HepG2 (cell line): ENCODE results near the gene TCEANC2. TPM values are rescaled to one million over a fixed set of nuclear protein-coding genes. Genes with fewer than 3 reads are reported as not detected.
A peak's percentile ranks its signal among the peaks of the same experiment; 100 is the strongest.

Experiments
- ATAC-seq: fragments of 200-7000 bp; cut with Tn5 transposase; 3 replicates; pipeline ENCODE4 v1.9.1; 2020; ENCODE audit warnings: mild to moderate bottlenecking, moderate library complexity
- BruUV-seq: library from RNA; stranded (reverse); fragments of 400-500 nt; replicated peaks from 2 replicates; lab custom pipeline; 2021; lab: Mats Ljungman, UMichigan
- CTCF ChIA-PET: fragments of 300-600 bp; formaldehyde crosslinking; extraction: SDS; loops from one replicate; lab custom pipeline; 2021; ENCODE audit warnings: low total read pairs, inconsistent platforms, low intra/inter-chr PET ratio; lab: Yijun Ruan, JAX
- POLR2A ChIA-PET: fragments of 350-600 bp; sonication (Branson Sonifier 250); formaldehyde crosslinking; loops from one replicate; lab custom pipeline; 2020; ENCODE audit warnings: antibody characterized with exemption, inconsistent platforms; lab: Yijun Ruan, JAX
- DNase-seq: peaks from one replicate; pipeline ENCODE4 v3.0.0-alpha.2; 2015; ENCODE audit warnings: low spot score
- FAIRE-seq: peaks from 3 replicates; lab custom pipeline; 2011; peaks lifted over from hg19 to GRCh38; lab: Jason Lieb, UNC
- H2AFZ ChIP-seq: one replicate; pipeline ENCODE4 v1.6.1; 2011; ENCODE audit warnings: low read length, inconsistent platforms
- H3K27ac ChIP-seq: fragments of 300-600 bp; 3 replicates; pipeline ENCODE4 v1.8.0; 2011; ENCODE audit warnings: mixed run types, mild to moderate bottlenecking, mixed read lengths, low read length, inconsistent platforms; ENCODE audit not compliant: insufficient read depth; ENCODE audit errors: extremely low read length
- H3K27me3 ChIP-seq, 2 experiments: fragments of 200-600 bp in 1 of 2; 2 replicates in 1 of 2; 3 replicates in 1 of 2; pipeline versions ENCODE4 v1.6.0 to v1.8.0; 2011; ENCODE audit warnings: low read length in 2 of 2, mild to moderate bottlenecking in 2 of 2, moderate library complexity in 2 of 2, inconsistent platforms in 1 of 2; ENCODE audit not compliant: insufficient read depth in 2 of 2, control insufficient read depth in 1 of 2
- H3K36me3 ChIP-seq, 2 experiments: fragments of 200-600 bp in 1 of 2; replicated peaks in 1 of 2; 2 replicates in 1 of 2; 3 replicates in 1 of 2; pipeline versions ENCODE4 v1.5.1 to v1.8.0; 2011; ENCODE audit warnings: low read length in 2 of 2, inconsistent platforms in 1 of 2; ENCODE audit not compliant: insufficient read depth in 2 of 2, control insufficient read depth in 1 of 2
- H3K4me1 ChIP-seq: 2 replicates; pipeline ENCODE4 v1.5.1; 2012; ENCODE audit warnings: low read length, inconsistent platforms; ENCODE audit not compliant: insufficient read depth
- H3K4me2 ChIP-seq: 2 replicates; pipeline ENCODE4 v1.6.0; 2011; ENCODE audit warnings: low read depth, low read length, inconsistent platforms
- H3K4me3 ChIP-seq, 3 experiments: fragments of 200-600 bp in 1 of 3; sonication (generic), shearing (Covaris generic) in 1 of 3; replicated peaks in 1 of 3; 2 replicates each; pipeline ENCODE4 v1.5.1; 2011 to 2016; ENCODE audit warnings: low read length in 3 of 3, inconsistent platforms in 2 of 3, low read depth in 2 of 3, mild to moderate bottlenecking in 2 of 3, control low read depth in 1 of 3, mixed read lengths in 1 of 3; ENCODE audit not compliant: insufficient read depth in 1 of 3
- H3K79me2 ChIP-seq: one replicate; pipeline ENCODE4 v1.6.1; 2011; ENCODE audit warnings: low read length, inconsistent platforms; ENCODE audit not compliant: insufficient read depth
- H3K9ac ChIP-seq: 2 replicates; pipeline ENCODE4 v1.6.0; 2011; ENCODE audit warnings: mild to moderate bottlenecking, low read depth, low read length, inconsistent platforms; ENCODE audit not compliant: insufficient read depth
- H3K9me3 ChIP-seq: 2 replicates; pipeline ENCODE4 v1.5.1; 2012; ENCODE audit warnings: mild to moderate bottlenecking, low read length
- H4K20me1 ChIP-seq: 2 replicates; pipeline ENCODE4 v1.6.0; 2011; ENCODE audit warnings: inconsistent platforms, mild to moderate bottlenecking, low read length, moderate library complexity; ENCODE audit not compliant: insufficient read depth
- BRD4 ChIP-seq: sonication (generic); formaldehyde crosslinking; IDR thresholded peaks from 2 replicates; pipeline ENCODE4 v1.4.0; 2020; ENCODE audit warnings: missing genetic modification reagents
- ERF ChIP-seq: IDR thresholded peaks from 2 replicates; pipeline ENCODE4 v1.6.1; 2018; ENCODE audit warnings: missing biosample characterization, missing genetic modification reagents
- FOSL1 ChIP-seq: sonication (generic); formaldehyde crosslinking; IDR thresholded peaks from 2 replicates; pipeline ENCODE4 v1.9.0; 2021; ENCODE audit warnings: missing genetic modification reagents, borderline replicate concordance
- MAFK ChIP-seq, 2 experiments: IDR thresholded peaks in 1 of 2; conservative IDR thresholded peaks in 1 of 2; 2 replicates each; pipeline ENCODE4 v1.6.1; 2011; ENCODE audit warnings: improper control_type of control experiment in 2 of 2, low read length in 2 of 2
- MIER3 ChIP-seq: IDR thresholded peaks from 2 replicates; pipeline ENCODE4 v1.6.1; 2016; ENCODE audit warnings: missing compliant biosample characterization, borderline replicate concordance
- MYC ChIP-seq: sonication (generic); formaldehyde crosslinking; IDR thresholded peaks from 2 replicates; pipeline ENCODE4 v1.9.0; 2021; ENCODE audit warnings: missing genetic modification reagents, borderline replicate concordance
- NFE2L2 ChIP-seq: fragments of 150-350 bp; IDR thresholded peaks from 2 replicates; pipeline ENCODE4 v1.6.1; 2014; ENCODE audit warnings: low read length
- NFRKB ChIP-seq: fragments of 450-650 bp; IDR thresholded peaks from 2 replicates; pipeline ENCODE4 v1.6.1; 2017
- ONECUT2 ChIP-seq: sonication (generic); formaldehyde crosslinking; IDR thresholded peaks from 2 replicates; pipeline ENCODE4 v1.4.0; 2020; ENCODE audit warnings: missing genetic modification reagents
- RBM22 ChIP-seq: fragments of 200-400 bp; formaldehyde crosslinking; optimal IDR thresholded peaks from 2 replicates; pipeline ENCODE3; 2017; ENCODE audit warnings: mild to moderate bottlenecking, low read length, moderate library complexity
- STAT5B ChIP-seq: sonication (generic); formaldehyde crosslinking; IDR thresholded peaks from 2 replicates; pipeline ENCODE4 v1.4.0; 2020; ENCODE audit warnings: missing genetic modification reagents
- TCF7 ChIP-seq: sonication (generic); IDR thresholded peaks from 2 replicates; pipeline ENCODE4 v1.6.1; 2016; ENCODE audit warnings: antibody characterized with exemption, low read depth
- TRIM24 ChIP-seq: sonication (generic); formaldehyde crosslinking; IDR thresholded peaks from 2 replicates; pipeline ENCODE4 v1.8.0; 2022; ENCODE audit warnings: mild to moderate bottlenecking, missing genetic modification reagents
- ZMYM3 ChIP-seq: sonication (generic); formaldehyde crosslinking; IDR thresholded peaks from 2 replicates; pipeline ENCODE4 v1.5.1; 2020; ENCODE audit warnings: mild to moderate bottlenecking, missing genetic modification reagents
- ZNF614 ChIP-seq: IDR thresholded peaks from 2 replicates; pipeline ENCODE4 v1.6.1; 2018; ENCODE audit warnings: missing biosample characterization, missing genetic modification reagents, inconsistent platforms, borderline replicate concordance
- ZNF629 ChIP-seq: sonication (generic); formaldehyde crosslinking; conservative IDR thresholded peaks from 2 replicates; pipeline ENCODE4 v1.5.0; 2020; ENCODE audit warnings: missing genetic modification reagents
- ZNF772 ChIP-seq: sonication (generic); formaldehyde crosslinking; IDR thresholded peaks from 2 replicates; pipeline ENCODE4 v1.5.0; 2020; ENCODE audit warnings: mild to moderate bottlenecking, missing genetic modification reagents
- ZSCAN31 ChIP-seq: sonication (generic); formaldehyde crosslinking; IDR thresholded peaks from 2 replicates; pipeline ENCODE4 v1.5.0; 2020; ENCODE audit warnings: low read depth, mild to moderate bottlenecking, missing genetic modification reagents
- WGBS: methylation state at CpG from one replicate; pipeline ENCODE4 v1.1.6; 2017; ENCODE audit warnings: low lambda C conversion rate; 5-methylcytosine and 5-hydroxymethylcytosine counted together
- in situ Hi-C: cut with HindIII; loops from 2 replicates; pipeline ENCODE4 v1.10.0; 2017; ENCODE audit warnings: low pct_unique_long_range_greater_than_20kb; ENCODE audit not compliant: extremely low pct_ligation_motif_present
- intact Hi-C: fragments of 100-400 bp; cut with micrococcal nuclease; formaldehyde crosslinking; loops from one replicate; pipeline ENCODE4 v1.10.0; 2022; ENCODE audit not compliant: unreplicated experiment
- polyA plus RNA-seq, 8 experiments: library from polyadenylated mRNA; depleted of rRNA in 3 of 8; stranded (reverse) in 7 of 8; unstranded in 1 of 8; fragments of >200 nt; fragmentation: Illumina TruSeq in 4 of 8; extraction: Trizol in 4 of 8; gene quantifications; 2 replicates each; pipeline versions ENCODE4 v1.2.1 to v1.2.3, GENCODE V29; 2011 to 2016; ENCODE audit warnings: low read depth in 4 of 8, missing spikeins in 1 of 8, mixed read lengths in 1 of 8; ENCODE audit not compliant: insufficient read depth in 1 of 8
- total RNA-seq, 5 experiments: library from RNA; depleted of rRNA; stranded (reverse); fragments of >200 nt; fragmentation: Illumina TruSeq; extraction: Trizol; gene quantifications; 2 replicates each; pipeline ENCODE4 v1.2.3, GENCODE V29; 2016; ENCODE audit warnings: low read depth in 1 of 5
- TF ChIP-seq, protein P1 (sequence below): sonication (generic); formaldehyde crosslinking; IDR thresholded peaks from 2 replicates; pipeline ENCODE4 v1.5.0; 2020; ENCODE audit warnings: missing genetic modification reagents
- TF ChIP-seq, protein P2 (sequence below): sonication (generic); formaldehyde crosslinking; IDR thresholded peaks from 2 replicates; pipeline ENCODE4 v1.4.0; 2020; ENCODE audit warnings: mild to moderate bottlenecking, missing genetic modification reagents

TCEANC2 gene
- total and polyA plus RNA-seq, 2 of the 13 experiments (the other 11 are each of a cell fraction or from before 2014, with no cell fraction given), result 3.8 to 5.0 TPM

DNA sequence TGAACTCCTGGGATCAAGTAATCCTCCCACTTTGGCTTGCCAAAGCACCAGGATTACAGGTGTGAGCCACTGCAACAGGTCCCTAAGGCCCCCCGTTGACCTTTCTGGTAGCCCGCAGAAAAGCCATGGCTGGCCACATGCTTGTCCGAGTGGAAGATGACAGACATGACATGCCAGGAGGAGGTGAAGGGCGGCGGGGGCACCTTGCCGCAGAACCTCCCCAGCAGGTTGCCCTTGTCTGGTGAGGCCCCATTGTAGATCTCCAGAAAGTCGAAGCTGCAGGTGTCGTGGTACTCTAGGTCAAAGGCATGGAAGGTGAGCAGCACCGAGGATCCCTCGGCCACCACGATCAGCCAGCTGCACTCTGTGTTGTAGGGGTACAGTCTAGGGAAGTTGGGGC is 91.0 kb downstream of the TCEANC2 start:
- WGBS, result 63% methylated on average over 3 of the region's 11 CpGs
- FAIRE-seq, result no peak
- BruUV-seq, result no TSS peak

DNA sequence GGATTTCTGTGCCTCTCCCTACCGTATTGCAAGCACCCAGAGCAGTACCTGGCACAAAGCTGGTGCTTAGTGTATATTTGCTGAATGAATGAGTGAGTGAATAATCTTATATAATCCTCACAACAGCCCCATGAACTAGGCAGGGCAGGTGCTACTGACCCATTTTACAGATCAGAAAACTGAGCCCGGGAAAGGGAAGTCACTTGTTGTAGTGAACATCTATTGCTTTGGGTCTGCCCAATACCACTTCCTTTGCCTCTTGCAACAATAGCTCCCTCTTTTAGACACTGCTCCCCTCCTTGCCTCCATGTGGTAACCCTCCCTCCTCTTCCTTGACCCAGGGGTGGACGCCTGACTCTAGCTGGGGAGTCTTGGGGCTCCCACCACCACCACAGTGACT is 96.3 kb downstream of the TCEANC2 start:
- DNase-seq, result no peak
- in situ Hi-C loops (no loop called here), intact Hi-C loops (no loop called here)
- H3K27me3 ChIP-seq, result peaks cover 0 to 1% of the 10 kb centered on the region in 2 experiments; a peak in 1 of 5 replicates
- H4K20me1 ChIP-seq, result no peaks in the 10 kb centered on the region
- H2AFZ ChIP-seq, result no peak overlapping the region
- 65% methylated on average over 3 of the region's 3 CpGs for WGBS
- CTCF ChIA-PET, result no interaction called here
- BruUV-seq, result no TSS peak
- no peak overlapping the region for H3K27ac ChIP-seq
- no peaks in the 10 kb centered on the region for H3K79me2 ChIP-seq
- H3K4me2 ChIP-seq, result no peak overlapping the region
- no peak for FAIRE-seq
- H3K36me3 ChIP-seq, result no peaks in the 10 kb centered on the region
- POLR2A ChIA-PET, result no interaction called here
- no peak for ATAC-seq
- H3K9me3 ChIP-seq, result no peaks in the 10 kb centered on the region
- H3K9ac ChIP-seq, result no peak overlapping the region
- peaks cover 11% of the 10 kb centered on the region for H3K4me1 ChIP-seq
- H3K4me3 ChIP-seq, result no peak overlapping the region
- TF ChIP-seq TRIM24 (CRISPR knock-in tag) (no peak), MYC (no peak), ZSCAN31 (CRISPR knock-in tag) (no peak), STAT5B (CRISPR knock-in tag) (no peak), NFE2L2 (no peak), ZNF629 (CRISPR knock-in tag) (peak; percentile 82), ZMYM3 (0 out of 2 replicates have a peak, but pooled peaks have one; percentile 31), ERF (CRISPR knock-in tag) (no peak), FOSL1 (no peak), NFRKB (no peak), BRD4 (CRISPR knock-in tag) (no peak)
- TF ChIP-seq, protein P1, sequence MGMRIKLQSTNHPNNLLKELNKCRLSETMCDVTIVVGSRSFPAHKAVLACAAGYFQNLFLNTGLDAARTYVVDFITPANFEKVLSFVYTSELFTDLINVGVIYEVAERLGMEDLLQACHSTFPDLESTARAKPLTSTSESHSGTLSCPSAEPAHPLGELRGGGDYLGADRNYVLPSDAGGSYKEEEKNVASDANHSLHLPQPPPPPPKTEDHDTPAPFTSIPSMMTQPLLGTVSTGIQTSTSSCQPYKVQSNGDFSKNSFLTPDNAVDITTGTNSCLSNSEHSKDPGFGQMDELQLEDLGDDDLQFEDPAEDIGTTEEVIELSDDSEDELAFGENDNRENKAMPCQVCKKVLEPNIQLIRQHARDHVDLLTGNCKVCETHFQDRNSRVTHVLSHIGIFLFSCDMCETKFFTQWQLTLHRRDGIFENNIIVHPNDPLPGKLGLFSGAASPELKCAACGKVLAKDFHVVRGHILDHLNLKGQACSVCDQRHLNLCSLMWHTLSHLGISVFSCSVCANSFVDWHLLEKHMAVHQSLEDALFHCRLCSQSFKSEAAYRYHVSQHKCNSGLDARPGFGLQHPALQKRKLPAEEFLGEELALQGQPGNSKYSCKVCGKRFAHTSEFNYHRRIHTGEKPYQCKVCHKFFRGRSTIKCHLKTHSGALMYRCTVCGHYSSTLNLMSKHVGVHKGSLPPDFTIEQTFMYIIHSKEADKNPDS (CRISPR knock-in tag), result no peak

More for the DNA sequence above, 91.0 kb downstream of the TCEANC2 start:
- intact Hi-C loops (no loop called here), in situ Hi-C loops (no loop called here)
- Histone ChIP-seq H3K27ac (no peak overlapping the region), H3K36me3 (no peaks in the 10 kb centered on the region), H3K4me2 (no peak overlapping the region), H3K9ac (no peak overlapping the region), H3K79me2 (no peaks in the 10 kb centered on the region), H4K20me1 (no peaks in the 10 kb centered on the region), H3K4me1 (no peaks in the 10 kb centered on the region), H3K27me3 (peaks cover 0 to 15% of the 10 kb centered on the region in 2 experiments; a peak in 1 of 5 replicates), H2AFZ (no peak overlapping the region), H3K4me3 (no peak overlapping the region), H3K9me3 (no peaks in the 10 kb centered on the region)
- CTCF ChIA-PET, result no interaction called here
- POLR2A ChIA-PET, result no interaction called here
- ATAC-seq (no peak), DNase-seq (no peak)
- TF ChIP-seq, protein P2, sequence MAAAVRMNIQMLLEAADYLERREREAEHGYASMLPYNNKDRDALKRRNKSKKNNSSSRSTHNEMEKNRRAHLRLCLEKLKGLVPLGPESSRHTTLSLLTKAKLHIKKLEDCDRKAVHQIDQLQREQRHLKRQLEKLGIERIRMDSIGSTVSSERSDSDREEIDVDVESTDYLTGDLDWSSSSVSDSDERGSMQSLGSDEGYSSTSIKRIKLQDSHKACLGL (CRISPR knock-in tag), result no peak
- TF ChIP-seq MIER3 (CRISPR knock-in tag) (no peak), RBM22 (no peak), MAFK (conservative IDR thresholded peaks at IDR 0.05 in 1 of 2, IDR thresholded peaks at IDR 0.05 in 1 of 2; ENCODE audit: low read length in 2 of 2) (no peak), ZNF772 (CRISPR knock-in tag) (no peak), ONECUT2 (CRISPR knock-in tag) (no peak), TCF7 (no peak), ZNF614 (CRISPR knock-in tag) (no peak)
